PC-9 (cell line): ENCODE data around the gene SLC1A7.

ENCODE experiments used
- CTCF ChIP-seq: fragments of 200-600 bp; sonication (generic); conservative IDR thresholded peaks from 2 replicates; pipeline ENCODE4 v1.6.1; 2017; ENCODE audit warnings: mixed run types, antibody characterized with exemption, mild to moderate bottlenecking, moderate library complexity
- EZH2 ChIP-seq: fragments of 200-600 bp; sonication (generic); IDR thresholded peaks from 2 replicates; pipeline ENCODE4 v1.8.0; 2017; ENCODE audit warnings: antibody characterized with exemption, low read depth

- TF ChIP-seq CTCF (no peak), EZH2 (no peak)
Measured at GRCh38 chr1:53116307-53116810, 26.1 kb downstream of the SLC1A7 start.
